Fibroblast of mammary gland (primary cell): ENCODE results near the gene CCDC141.

Experiments
- DNase-seq: peaks from one replicate; pipeline ENCODE4 v3.0.0-alpha.2; 2010; ENCODE audit warnings: low read depth
- H3K4me3 ChIP-seq: 2 replicates; pipeline ENCODE4 v1.5.1; 2011; ENCODE audit warnings: low read depth, mild to moderate bottlenecking, low read length, moderate library complexity; ENCODE audit not compliant: control insufficient read depth
- CTCF ChIP-seq: conservative IDR thresholded peaks from 2 replicates; pipeline ENCODE4 v1.5.1; 2011; ENCODE audit warnings: low read depth, low read length, inconsistent platforms; ENCODE audit not compliant: control insufficient read depth, insufficient read depth

The CCDC141 gene

GRCh38 chr2:178917555-178917954 lies 132.4 kb downstream of the CCDC141 start:
- DNase-seq, result no peak
- H3K4me3 ChIP-seq, result no peak overlapping the region
- TF ChIP-seq CTCF, result no peak

GRCh38 chr2:178915423-178916173 lies 134.3 kb downstream of the CCDC141 start:
- no peak for DNase-seq
- TF ChIP-seq CTCF, result no peak
- no peak overlapping the region for H3K4me3 ChIP-seq

- TF ChIP-seq CTCF, result peak; percentile 96
- peak; percentile 86 for DNase-seq
Measured at GRCh38 chr2:178914259-178914849, 135.6 kb downstream of the CCDC141 start.

GRCh38 chr2:178913049-178913441 lies 136.9 kb downstream of the CCDC141 start:
- no peak for TF ChIP-seq CTCF
- DNase-seq, result no peak
- H3K4me3 ChIP-seq, result no peak overlapping the region

More at GRCh38 chr2:178914259-178914849, 135.6 kb downstream of the CCDC141 start:
- no peak overlapping the region for H3K4me3 ChIP-seq

- TF ChIP-seq CTCF, result no peak
- no peak overlapping the region for H3K4me3 ChIP-seq
- DNase-seq, result peak; percentile 78
Measured at GRCh38 chr2:178912416-178913048, 137.4 kb downstream of the CCDC141 start.

GRCh38 chr2:178911039-178911438 lies 138.9 kb downstream of the CCDC141 start:
- no peak for TF ChIP-seq CTCF
- no peak for DNase-seq

More at GRCh38 chr2:178911039-178911438, 138.9 kb downstream of the CCDC141 start:
- H3K4me3 ChIP-seq, result no peak overlapping the region
